HS-5 (cell line): ENCODE data around the gene TMC6.
"Not testable (repeated sequence)": the region's sequence is repeated elsewhere in the genome, so short reads cannot be mapped to it uniquely, and the experiment has no call there.

Source experiments
- DNase-seq: peaks from one replicate; pipeline ENCODE4 v3.0.0-alpha.2; 2012; ENCODE audit warnings: low read depth

TMC6 gene

GRCh38 chr17:78075545-78075944 lies 53.0 kb downstream of the TMC6 start:
- DNase-seq, result no peak

GRCh38 chr17:78075011-78075410 lies 53.5 kb downstream of the TMC6 start:
- no peak for DNase-seq

GRCh38 chr17:78072961-78073360 lies 55.6 kb downstream of the TMC6 start:
- DNase-seq, result no peak

- DNase-seq, result no peak
Measured at GRCh38 chr17:78069695-78070094, 58.9 kb downstream of the TMC6 start.

- DNase-seq, result not testable (repeated sequence)
Measured at GRCh38 chr17:78066976-78067375, 61.6 kb downstream of the TMC6 start.

GRCh38 chr17:78064708-78065107 lies 63.8 kb downstream of the TMC6 start:
- no peak for DNase-seq

- DNase-seq, result no peak
Measured at GRCh38 chr17:78063489-78063888, 65.1 kb downstream of the TMC6 start.

GRCh38 chr17:78062596-78062995 lies 66.0 kb downstream of the TMC6 start:
- DNase-seq, result no peak
